ENCODE data around the gene CCDC170.

The CCDC170 gene

GRCh38 chr6:151661928-151662327 lies 168.1 kb downstream of the CCDC170 start:
- no peak for DNase-seq

- DNase-seq: no peak
These were observed 169.7 kb downstream of the CCDC170 start for GRCh38 chr6:151663559-151663958.

GRCh38 chr6:151664390-151664789 lies 170.6 kb downstream of the CCDC170 start:
- DNase-seq: no peak

- no peak for DNase-seq
These were observed 171.5 kb downstream of the CCDC170 start for GRCh38 chr6:151665329-151665728.

DNA sequence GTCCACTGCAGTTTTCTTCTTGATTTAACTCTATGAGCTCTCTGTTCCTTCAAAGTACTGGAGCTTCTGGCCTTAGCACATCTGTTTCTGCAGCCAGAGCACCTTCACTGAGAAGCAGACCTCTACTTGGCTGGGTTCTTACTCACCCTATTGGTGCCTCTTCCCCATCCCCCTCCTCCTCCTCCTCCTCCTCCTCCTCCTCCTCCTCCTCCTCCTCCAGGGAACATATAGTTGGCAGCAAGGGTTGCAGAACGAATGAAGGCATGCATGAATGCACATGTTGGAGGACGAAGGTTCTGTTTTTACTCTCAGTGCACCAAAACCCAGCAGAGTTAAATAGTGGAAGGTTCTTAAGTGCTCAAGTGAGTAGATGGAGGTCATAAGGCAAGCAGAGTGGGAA lies 172.7 kb downstream of the CCDC170 start:
- no peak for DNase-seq

DNA sequence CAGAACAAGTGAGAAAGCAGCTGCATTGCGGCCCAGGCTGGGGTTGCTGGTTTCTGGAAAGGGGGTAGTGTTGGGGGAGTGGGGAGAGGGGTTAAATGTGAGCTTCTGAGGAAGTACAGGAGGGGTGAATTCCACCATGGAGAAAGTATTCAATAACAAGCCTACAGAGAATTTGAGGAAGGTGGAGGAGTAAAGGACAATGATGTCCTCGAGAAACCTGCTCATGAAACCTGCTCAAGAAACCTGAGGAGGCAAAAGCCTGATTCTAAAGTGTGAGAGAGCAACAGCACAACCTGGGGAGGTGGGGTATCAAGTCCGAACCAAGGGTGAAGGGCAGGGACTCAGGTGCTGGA lies 175.4 kb downstream of the CCDC170 start:
- no peak for DNase-seq

- no peak for DNase-seq
These were observed 176.3 kb downstream of the CCDC170 start for GRCh38 chr6:151670116-151670515.

Data from suppressor macrophage treated with lipopolysaccharide for 1 hour (primary cell).